GM21723 (cell line): Measurements from ENCODE around the gene KCNN1.
"Not testable (repeated sequence)": the region's sequence is repeated elsewhere in the genome, so short reads cannot be mapped to it uniquely, and the experiment has no call there.

Source experiments
- ATAC-seq: cut with Tn5 transposase; IDR thresholded peaks from one replicate; pipeline ENCODE4 v1.9.1; 2021; ENCODE audit warnings: mild to moderate bottlenecking, moderate library complexity; ENCODE audit not compliant: unreplicated experiment

KCNN1 gene

GRCh38 chr19:17967257-17968051 is 547 bp downstream of the KCNN1 start:
- no peak for ATAC-seq

GRCh38 chr19:17968362-17968761 is 1.5 kb downstream of the KCNN1 start:
- ATAC-seq = no peak

GRCh38 chr19:17969096-17969792 is 2.3 kb downstream of the KCNN1 start:
- ATAC-seq = no peak

- no peak for ATAC-seq
Observed at GRCh38 chr19:17972230-17972629, 5.3 kb downstream of the KCNN1 start.

- no peak for ATAC-seq
Observed at GRCh38 chr19:17973759-17974158, 6.9 kb downstream of the KCNN1 start.

- ATAC-seq = no peak
Observed at GRCh38 chr19:17974551-17974950, 7.6 kb downstream of the KCNN1 start.

GRCh38 chr19:17975032-17975431 is 8.1 kb downstream of the KCNN1 start:
- no peak for ATAC-seq

GRCh38 chr19:17977021-17977420 is 10.1 kb downstream of the KCNN1 start:
- ATAC-seq = no peak

- no peak for ATAC-seq
Observed at GRCh38 chr19:17977488-17977887, 10.6 kb downstream of the KCNN1 start.

- no peak for ATAC-seq
Observed at GRCh38 chr19:17981611-17982010, 14.7 kb downstream of the KCNN1 start.

GRCh38 chr19:17982430-17982829 is 15.5 kb downstream of the KCNN1 start:
- no peak for ATAC-seq

GRCh38 chr19:17985037-17985818 is 18.3 kb downstream of the KCNN1 start:
- ATAC-seq = no peak

- ATAC-seq = not testable (repeated sequence)
Observed at GRCh38 chr19:17986569-17986968, 19.7 kb downstream of the KCNN1 start.

GRCh38 chr19:17988161-17988560 is 21.3 kb downstream of the KCNN1 start:
- ATAC-seq = no peak

- no peak for ATAC-seq
Observed at GRCh38 chr19:17989425-17990094, 22.7 kb downstream of the KCNN1 start.

GRCh38 chr19:17993076-17993813 is 26.3 kb downstream of the KCNN1 start:
- ATAC-seq = no peak

GRCh38 chr19:17996826-17997316 is 30.0 kb downstream of the KCNN1 start:
- ATAC-seq = peak; percentile 49

GRCh38 chr19:17997969-17998826 is 31.3 kb downstream of the KCNN1 start:
- no peak for ATAC-seq

- ATAC-seq = no peak
Observed at GRCh38 chr19:17998827-17999150, 31.9 kb downstream of the KCNN1 start.
